T47D (cell line): ENCODE results near the gene ADORA1.

ENCODE experiments used
- DNase-seq, 2 experiments: peaks; one replicate each; pipeline versions ENCODE4 v3.0.0 to v3.0.0-alpha.2; 2011 to 2012; ENCODE audit warnings: low read depth in 1 of 2, low spot score in 1 of 2
- JUND ChIP-seq: IDR thresholded peaks from 2 replicates; pipeline ENCODE4 v1.6.1; 2012; ENCODE audit warnings: low read depth
- in situ Hi-C: cut with HindIII; loops from 2 replicates; pipeline ENCODE4 v1.10.0; 2016; ENCODE audit warnings: low sequenced_read_pairs, low pct_unique_long_range_greater_than_20kb

The ADORA1 gene

GRCh38 chr1:203165101-203165799 lies 37.7 kb downstream of the ADORA1 start:
- no peak for DNase-seq
- in situ Hi-C loops, result no loop called here
- TF ChIP-seq JUND, result no peak

GRCh38 chr1:203165800-203166161 lies 38.3 kb downstream of the ADORA1 start:
- no peak for DNase-seq
- no peak for TF ChIP-seq JUND
- in situ Hi-C loops, result no loop called here

GRCh38 chr1:203166192-203166940 lies 38.8 kb downstream of the ADORA1 start:
- peak; percentile 80 to 83 for DNase-seq
- no peak for TF ChIP-seq JUND
- in situ Hi-C loops, result no loop called here

- DNase-seq, result no peak
- no peak for TF ChIP-seq JUND
- in situ Hi-C loops, result no loop called here
Measured at GRCh38 chr1:203167026-203167912, 39.7 kb downstream of the ADORA1 start.

- no peak for DNase-seq
- in situ Hi-C loops, result no loop called here
- TF ChIP-seq JUND, result no peak
Measured at GRCh38 chr1:203167913-203168200, 40.3 kb downstream of the ADORA1 start.

GRCh38 chr1:203168256-203168786 lies 40.8 kb downstream of the ADORA1 start:
- no peak for DNase-seq
- TF ChIP-seq JUND, result no peak
- in situ Hi-C loops, result no loop called here

- DNase-seq, result no peak
- TF ChIP-seq JUND, result no peak
- in situ Hi-C loops, result no loop called here
Measured at GRCh38 chr1:203168991-203169390, 41.5 kb downstream of the ADORA1 start.

GRCh38 chr1:203169770-203170520 lies 42.4 kb downstream of the ADORA1 start:
- in situ Hi-C loops, result no loop called here
- peak; percentile 39 to 41 for DNase-seq
- no peak for TF ChIP-seq JUND

GRCh38 chr1:203170625-203171330 lies 43.3 kb downstream of the ADORA1 start:
- TF ChIP-seq JUND, result no peak
- DNase-seq, result no peak
- in situ Hi-C loops, result no loop called here

GRCh38 chr1:203171341-203172183 lies 44.0 kb downstream of the ADORA1 start:
- no peak for DNase-seq
- TF ChIP-seq JUND, result no peak
- in situ Hi-C loops, result no loop called here
